Urinary bladder (tissue), 4 donors: ENCODE results near the gene PPP1R13B. TPM values are rescaled to one million over a fixed set of nuclear protein-coding genes. Genes with fewer than 3 reads are reported as not detected.

Source experiments
- DNase-seq: peaks from one replicate; pipeline ENCODE4 v3.0.0-alpha.2; 2015; ENCODE audit errors: extremely low spot score
- H3K27ac ChIP-seq: one replicate; pipeline ENCODE4 v1.5.1; 2013; ENCODE audit warnings: low read depth, mild to moderate bottlenecking, moderate library complexity
- H3K36me3 ChIP-seq: one replicate; pipeline ENCODE4 v1.6.1; 2013; ENCODE audit warnings: mild to moderate bottlenecking, moderate library complexity; ENCODE audit not compliant: insufficient read depth
- H3K4me1 ChIP-seq: one replicate; pipeline ENCODE4 v1.6.1; 2013; ENCODE audit warnings: mild to moderate bottlenecking, moderate library complexity; ENCODE audit not compliant: insufficient read depth
- H3K4me3 ChIP-seq: one replicate; pipeline ENCODE4 v1.5.1; 2013; ENCODE audit warnings: low read depth, low read length
- WGBS: extraction: QIAGEN DNeasy Blood & Tissue Kit; methylation state at CpG from one replicate; pipeline ENCODE4 v1.1.7; 2013; 5-methylcytosine and 5-hydroxymethylcytosine counted together
- polyA plus RNA-seq: library from polyadenylated mRNA; stranded (reverse); fragments of 200-250 nt; gene quantifications from one replicate; pipeline ENCODE4 v1.2.3, GENCODE V29; 2013
- total RNA-seq: library from RNA; depleted of rRNA; stranded (reverse); fragments of >200 nt; gene quantifications from one replicate; pipeline ENCODE4 v1.2.3, GENCODE V29; 2014
- donor health status: healthy with polysubstance abuse.
- donor health status: healthy.

PPP1R13B gene
- total and polyA plus RNA-seq, 2 donors = 15.8 to 17.8 TPM

DNA sequence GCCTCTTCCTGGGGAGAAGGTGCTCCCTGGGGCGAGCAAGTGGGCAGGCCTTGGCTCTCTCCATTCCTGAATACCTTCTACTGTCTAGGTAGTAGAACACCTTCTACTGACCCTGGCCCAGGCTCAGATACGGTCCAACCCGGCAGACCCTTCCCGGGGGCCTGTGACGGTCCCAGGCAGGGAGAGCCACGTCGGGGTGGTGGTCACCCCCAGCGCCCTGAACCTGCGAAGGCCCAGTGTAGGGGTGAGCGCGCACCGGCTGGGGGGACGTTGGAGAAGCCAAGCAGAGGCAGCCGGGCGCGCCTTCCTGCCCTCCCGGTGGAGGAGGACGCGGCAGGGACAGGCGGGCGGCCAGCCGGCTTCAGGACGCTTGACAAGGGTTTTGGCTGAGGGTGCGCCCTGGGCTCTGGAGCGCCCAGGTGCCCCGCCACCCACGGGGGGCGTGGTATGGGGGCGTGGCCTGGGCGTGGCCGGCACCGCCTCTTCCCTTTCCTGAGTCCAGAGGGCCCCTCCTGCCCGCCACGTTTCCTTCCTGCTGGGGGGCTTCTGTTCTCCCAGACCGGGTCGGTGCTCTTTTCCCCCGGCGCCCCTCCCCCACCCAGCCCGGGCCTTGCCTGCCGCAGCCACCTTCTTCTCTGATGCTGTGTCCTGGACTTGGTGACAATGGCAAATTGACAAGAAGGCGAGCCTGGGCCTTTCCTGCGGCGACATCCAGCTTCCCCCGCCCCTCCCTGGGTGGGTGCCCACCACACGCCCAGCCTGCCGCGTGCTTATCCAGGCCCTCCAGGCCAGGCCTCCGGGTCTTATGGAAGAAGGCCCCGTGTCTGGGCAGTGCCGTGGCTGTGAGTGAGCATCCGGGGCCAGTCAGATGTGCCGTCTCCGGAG is 24.5 kb upstream of the PPP1R13B start:
- Histone ChIP-seq H3K4me3 (peak overlapping the region; percentile 30), H3K4me1 (no peaks in the 10 kb centered on the region), H3K27ac (peak overlapping the region; percentile 33), H3K36me3 (no peaks in the 10 kb centered on the region)
- 34% methylated on average over 53 of the region's 53 CpGs for WGBS
- DNase-seq = no peak

DNA sequence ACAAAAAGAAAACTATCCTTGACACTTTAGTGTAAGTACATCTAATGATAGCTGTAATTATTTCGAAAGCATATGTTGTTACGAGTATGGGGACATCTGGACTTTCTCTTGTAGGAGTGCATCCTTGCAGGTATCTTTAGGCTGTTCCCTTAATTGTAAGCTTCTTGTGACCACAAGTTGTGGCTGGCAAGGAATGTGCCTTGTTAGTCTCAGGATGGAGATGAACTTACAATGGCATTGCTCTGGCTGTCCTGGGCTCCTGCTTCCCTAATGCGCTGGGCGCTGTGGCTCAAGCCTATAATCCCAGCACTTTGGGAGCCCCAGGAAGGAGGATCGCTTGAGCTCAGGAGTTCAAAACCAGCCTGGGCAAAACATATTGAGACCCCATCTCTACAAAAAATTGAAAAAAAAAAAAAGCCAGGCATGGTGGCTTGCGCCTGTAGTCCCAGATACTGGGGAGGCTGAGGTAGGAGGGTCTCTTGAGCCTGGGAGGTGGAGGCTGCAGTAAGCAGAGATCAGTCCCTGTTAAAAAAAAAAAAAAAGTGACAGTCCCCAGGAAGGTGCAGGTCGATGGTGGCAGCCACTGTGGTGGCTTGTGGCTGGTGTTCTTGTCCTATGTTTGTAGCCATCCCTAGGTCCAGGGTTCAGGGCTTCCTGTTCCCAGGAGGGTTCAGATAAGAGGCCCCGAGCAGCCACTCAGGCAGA is 23.7 kb upstream of the PPP1R13B start:
- H3K36me3 ChIP-seq = no peaks in the 10 kb centered on the region
- H3K4me3 ChIP-seq = no peak overlapping the region
- no peaks in the 10 kb centered on the region for H3K4me1 ChIP-seq
- no peak overlapping the region for H3K27ac ChIP-seq
- DNase-seq = no peak
- WGBS = 95% methylated on average over 8 of the region's 8 CpGs

DNA sequence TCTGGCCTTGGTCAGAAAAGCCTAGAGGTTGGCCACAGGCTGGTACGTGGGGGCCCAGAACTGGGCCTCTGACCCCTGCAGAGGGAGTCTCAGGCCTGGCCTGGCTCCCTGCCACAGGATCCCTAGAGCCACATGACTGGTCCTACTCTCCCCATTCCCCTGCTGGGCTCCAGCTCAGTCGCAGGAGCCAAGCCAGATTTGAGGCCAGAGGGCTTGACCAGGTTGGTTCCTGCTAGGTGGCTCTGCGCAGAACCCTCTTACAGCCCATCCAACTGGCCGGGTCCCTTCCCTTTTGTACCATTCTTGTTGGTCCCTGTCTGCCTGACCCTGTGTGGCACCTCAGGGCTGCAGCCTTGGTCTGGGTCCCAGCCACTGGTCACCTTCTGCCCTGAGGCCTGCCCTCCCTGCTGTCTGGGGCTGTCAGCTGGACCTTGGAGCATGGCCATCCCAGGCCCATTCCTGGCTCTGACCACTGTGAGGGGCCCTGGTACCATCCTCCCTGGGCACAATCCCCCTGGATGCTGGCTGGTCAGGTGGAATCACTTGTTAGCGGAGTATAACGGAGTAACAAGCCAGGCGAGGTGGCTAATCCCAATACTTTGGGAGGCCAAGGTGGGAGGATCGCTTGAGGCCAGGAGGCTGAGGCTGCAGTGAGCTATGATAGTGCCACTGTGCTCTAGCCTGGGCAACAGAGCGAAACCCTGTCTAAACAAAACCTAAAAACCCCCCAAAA is 22.9 kb upstream of the PPP1R13B start:
- no peaks in the 10 kb centered on the region for H3K4me1 ChIP-seq
- H3K36me3 ChIP-seq = no peaks in the 10 kb centered on the region
- no peak for DNase-seq
- no peak overlapping the region for H3K4me3 ChIP-seq
- WGBS = 94% methylated on average over 9 of the region's 9 CpGs
- H3K27ac ChIP-seq = no peak overlapping the region

DNA sequence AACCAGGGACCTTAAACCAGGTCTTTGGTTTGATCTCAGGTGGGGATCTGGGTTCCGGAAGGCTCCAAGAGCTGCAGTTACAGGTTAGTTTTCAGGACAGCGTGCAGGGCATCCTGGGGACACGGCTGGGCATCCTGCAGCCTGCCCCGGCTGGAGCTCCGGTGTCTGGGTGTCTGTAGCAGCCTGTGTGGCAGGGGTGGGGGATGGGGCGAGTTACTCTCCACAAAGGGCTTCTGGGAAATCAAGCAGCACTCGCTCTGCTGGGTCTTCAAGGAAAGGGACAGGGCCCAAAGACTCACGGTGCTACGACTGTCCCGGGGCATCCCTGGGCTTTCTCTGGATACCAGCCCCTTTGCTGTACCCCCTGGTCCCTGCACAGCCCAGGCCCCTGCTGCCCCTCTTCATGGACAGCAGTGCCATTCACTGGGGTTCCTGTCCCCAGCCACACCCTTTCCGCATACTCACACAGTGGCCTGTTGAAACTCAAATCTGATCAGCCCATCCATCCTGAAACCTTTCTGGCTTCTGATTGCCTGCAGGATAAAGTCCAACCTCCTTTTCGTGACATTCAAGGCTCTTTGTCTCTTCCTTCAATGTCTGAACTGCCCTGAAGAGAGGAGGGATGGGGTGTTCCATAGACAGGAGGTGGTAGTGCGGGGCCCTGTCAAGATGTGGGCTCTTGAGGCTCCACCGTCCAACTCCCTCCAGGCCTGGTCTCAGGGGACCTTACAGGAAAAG is 22.2 kb upstream of the PPP1R13B start:
- H3K27ac ChIP-seq = no peak overlapping the region
- WGBS = 87% methylated on average over 14 of the region's 14 CpGs
- no peaks in the 10 kb centered on the region for H3K4me1 ChIP-seq
- H3K4me3 ChIP-seq = no peak overlapping the region
- DNase-seq = no peak
- H3K36me3 ChIP-seq = no peaks in the 10 kb centered on the region

DNA sequence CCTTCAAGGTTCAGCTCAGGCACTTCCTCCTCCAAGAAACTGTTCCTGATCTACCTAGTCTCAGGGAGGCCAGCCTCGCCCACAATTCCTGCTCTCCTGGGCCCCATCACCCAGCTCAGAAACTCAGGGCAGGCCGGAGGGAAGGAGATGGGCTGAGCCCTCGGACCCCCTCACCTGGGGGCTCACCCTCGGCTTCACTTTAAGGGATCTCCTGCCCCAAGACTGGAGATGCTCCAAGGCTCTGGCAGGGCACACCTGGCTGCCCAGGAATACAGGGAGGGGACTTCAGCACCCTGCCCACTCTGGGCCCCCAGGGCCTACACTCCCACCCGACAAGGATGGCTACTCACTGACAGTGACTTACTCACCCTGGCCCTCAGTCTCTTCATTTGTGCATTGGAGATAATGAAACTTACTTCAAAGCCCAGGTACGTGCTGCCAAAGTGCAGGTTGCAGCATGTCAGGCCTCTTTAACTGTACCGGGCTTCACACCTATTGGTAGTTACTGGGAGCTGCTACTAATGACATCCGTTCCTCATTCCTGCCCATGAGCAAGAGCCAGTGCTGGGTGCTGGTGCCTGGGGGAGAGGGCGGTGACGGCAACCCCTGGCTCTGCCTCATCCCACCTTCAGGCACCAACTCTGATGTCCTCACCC is 21.0 kb upstream of the PPP1R13B start:
- no peaks in the 10 kb centered on the region for H3K36me3 ChIP-seq
- no peak overlapping the region for H3K27ac ChIP-seq
- no peak overlapping the region for H3K4me3 ChIP-seq
- DNase-seq = no peak
- 91% methylated on average over 10 of the region's 10 CpGs for WGBS
- no peaks in the 10 kb centered on the region for H3K4me1 ChIP-seq

DNA sequence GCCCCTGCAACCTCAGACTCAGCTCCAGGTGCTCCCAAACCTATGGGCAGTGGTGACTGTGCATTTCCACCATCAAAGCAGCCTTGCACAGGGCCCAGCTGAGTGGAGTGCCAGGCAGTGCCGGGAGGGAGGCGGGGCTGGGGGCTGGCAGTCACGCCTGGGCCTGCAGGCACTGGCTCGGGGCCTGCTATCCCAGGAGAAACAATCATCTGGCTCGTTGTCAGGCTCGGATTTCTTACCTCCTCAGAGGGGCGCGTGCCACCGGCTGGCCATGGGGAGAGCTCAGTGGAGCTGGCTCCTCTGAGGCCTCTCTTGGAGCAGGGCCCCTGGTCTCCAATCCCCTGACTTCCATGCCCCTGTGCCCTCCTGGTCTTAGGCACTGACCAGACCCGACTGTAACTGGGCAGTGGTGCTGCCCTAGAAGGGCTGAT is 20.2 kb upstream of the PPP1R13B start:
- Histone ChIP-seq H3K27ac (no peak overlapping the region), H3K36me3 (no peaks in the 10 kb centered on the region), H3K4me3 (no peak overlapping the region), H3K4me1 (no peaks in the 10 kb centered on the region)
- DNase-seq = no peak
- 57% methylated on average over 10 of the region's 10 CpGs for WGBS

DNA sequence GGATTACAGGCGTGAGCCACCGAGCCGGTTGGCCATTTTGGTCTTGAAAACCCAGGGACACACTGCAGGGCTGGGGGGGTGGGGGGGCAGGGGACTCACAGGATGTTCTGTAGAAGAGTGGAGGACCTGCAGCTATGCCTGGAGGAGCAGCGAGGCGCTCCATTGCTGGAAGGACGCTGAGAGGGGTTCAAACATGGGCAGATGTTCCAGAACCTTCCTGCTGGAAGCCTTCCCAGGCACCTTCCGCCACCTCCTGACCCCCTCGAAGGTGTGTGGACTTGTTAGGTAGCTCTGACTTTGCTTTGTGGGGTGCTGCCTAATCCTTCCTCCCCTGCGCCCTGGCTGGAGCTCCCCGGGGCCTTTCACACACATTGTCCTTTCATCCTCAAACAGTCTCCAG is 19.6 kb upstream of the PPP1R13B start:
- Histone ChIP-seq H3K4me3 (no peak overlapping the region), H3K4me1 (no peaks in the 10 kb centered on the region), H3K27ac (no peak overlapping the region), H3K36me3 (no peaks in the 10 kb centered on the region)
- DNase-seq = no peak
- 92% methylated on average over 10 of the region's 10 CpGs for WGBS

DNA sequence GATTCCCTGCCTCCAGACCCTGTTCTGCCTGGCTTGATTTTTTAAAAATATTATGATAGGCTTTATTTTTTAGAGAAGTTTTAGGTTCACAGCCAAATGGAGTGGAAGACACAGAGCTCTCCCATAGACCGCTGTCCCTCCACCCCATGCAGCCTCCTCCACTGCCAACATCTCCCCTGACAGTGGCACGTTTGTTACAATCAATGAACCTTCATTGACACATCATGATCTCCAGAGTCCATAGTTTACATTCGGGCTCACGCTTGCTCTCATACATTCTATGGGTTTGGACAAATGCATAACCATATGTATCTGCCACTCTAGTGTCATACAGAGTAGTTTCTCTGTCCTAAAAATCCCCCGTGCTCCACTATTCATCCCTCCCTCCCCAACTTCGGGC is 15.9 kb upstream of the PPP1R13B start:
- DNase-seq = no peak
- H3K36me3 ChIP-seq = no peaks in the 10 kb centered on the region
- no peak overlapping the region for H3K4me3 ChIP-seq
- no peaks in the 10 kb centered on the region for H3K4me1 ChIP-seq
- H3K27ac ChIP-seq = no peak overlapping the region
- WGBS = 85% methylated on average over 6 of the region's 6 CpGs

DNA sequence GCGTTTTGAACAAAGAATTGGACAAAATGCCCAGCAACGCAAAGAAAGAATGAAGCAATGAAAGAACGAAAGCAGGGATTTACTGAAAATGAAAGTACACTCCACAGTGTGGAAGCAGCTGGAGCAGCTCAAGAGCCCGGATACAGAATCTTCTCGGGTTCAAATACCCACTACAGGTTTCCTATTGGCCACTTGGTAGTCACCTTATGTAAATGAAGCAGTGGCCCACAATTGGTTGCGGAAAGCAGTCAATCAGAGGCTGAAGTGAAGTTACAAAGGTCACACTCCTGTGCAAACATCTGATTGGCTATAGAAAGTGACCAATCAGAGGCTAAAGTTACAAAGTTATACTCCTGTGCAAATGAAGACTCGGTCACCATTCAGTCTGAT is 15.0 kb upstream of the PPP1R13B start:
- 59% methylated on average over 7 of the region's 7 CpGs for WGBS
- no peaks in the 10 kb centered on the region for H3K36me3 ChIP-seq
- DNase-seq = no peak
- no peak overlapping the region for H3K4me3 ChIP-seq
- no peaks in the 10 kb centered on the region for H3K4me1 ChIP-seq
- H3K27ac ChIP-seq = no peak overlapping the region

DNA sequence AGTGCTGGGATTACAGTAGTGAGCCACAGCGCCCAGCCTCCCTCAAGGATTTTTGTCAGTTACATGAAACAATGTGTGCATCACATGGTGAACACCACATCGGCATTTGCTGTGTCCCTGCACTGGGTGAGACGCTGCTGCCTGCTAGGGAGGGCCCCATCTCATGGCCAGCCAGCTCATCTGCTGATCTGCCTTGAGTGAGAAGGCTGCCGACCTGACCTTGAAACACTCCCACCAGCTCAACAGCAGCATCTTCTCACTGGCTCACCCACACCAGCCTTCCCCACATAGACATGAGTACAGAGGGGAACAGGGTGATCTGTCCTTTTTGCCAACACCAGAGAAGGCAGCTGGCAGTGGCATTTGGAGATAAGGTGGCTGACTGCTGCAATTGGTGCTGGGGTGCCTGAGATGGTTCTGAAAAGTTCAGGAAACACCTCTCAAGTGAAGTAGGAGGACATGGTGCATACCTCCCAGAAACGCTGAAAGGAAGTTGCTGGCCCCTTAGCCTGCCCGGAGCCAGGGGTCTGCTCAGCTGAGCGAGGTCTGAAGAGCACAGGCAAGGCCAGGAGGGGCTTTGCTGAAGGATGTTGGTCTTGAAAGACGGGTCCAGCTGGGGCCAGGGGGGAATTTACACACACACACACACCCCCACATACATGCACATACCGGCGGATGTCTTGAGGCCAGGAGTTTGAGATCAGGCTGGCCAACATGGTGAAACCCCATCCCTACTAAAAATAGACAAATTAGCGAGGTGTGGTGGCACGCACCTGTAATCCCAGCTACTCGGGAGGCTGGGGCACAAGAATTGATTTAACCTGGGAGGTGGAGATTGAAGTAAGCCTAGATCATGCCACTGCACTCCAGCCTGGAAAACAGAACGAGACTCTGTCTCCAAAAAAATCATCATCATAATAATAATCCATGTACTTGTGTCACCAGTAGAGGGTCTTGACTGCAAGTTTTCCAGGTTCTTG is 14.3 kb upstream of the PPP1R13B start:
- H3K4me1 ChIP-seq = no peaks in the 10 kb centered on the region
- H3K36me3 ChIP-seq = no peaks in the 10 kb centered on the region
- WGBS = 77% methylated on average over 14 of the region's 14 CpGs
- H3K27ac ChIP-seq = no peak overlapping the region
- no peak for DNase-seq
- H3K4me3 ChIP-seq = no peak overlapping the region

DNA sequence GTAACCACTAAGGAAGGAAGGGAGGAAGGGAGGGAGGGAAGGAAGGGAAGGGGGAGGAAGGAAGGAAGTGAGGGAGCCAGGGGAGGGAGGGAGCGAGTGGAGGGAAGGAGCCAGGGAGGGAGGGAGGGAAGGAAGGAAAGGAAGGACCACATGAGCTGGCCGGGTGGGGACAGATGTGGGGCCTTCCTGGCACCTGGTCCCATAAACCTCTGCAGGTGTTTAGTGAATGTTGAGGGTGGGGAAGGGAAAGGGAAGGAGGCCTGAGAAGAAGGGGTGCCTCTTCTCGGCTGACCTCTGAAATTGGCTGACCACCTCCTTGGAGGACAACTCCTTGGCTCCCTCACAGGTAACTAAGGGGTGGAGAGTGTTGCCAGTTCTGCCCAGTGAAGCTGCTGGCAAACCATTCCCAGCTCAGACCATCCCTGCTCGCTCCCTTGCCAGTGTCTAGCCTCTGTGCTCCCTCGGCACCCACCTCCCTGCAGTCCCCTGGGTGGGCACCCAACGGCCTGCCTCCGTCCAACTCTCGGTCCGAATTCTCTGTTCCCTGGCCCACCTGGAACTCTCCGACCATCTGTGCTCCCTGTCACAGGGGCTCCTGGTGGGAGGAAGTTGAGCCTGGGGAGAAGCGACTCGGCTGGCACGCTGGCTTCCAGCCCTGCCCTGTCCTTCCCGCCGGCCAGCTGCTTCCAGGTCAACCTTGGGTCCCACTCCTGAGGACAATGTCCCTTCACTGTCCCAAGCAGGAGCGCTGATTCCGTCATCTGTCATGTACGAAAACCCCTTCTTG is 12.2 kb upstream of the PPP1R13B start:
- Histone ChIP-seq H3K36me3 (no peaks in the 10 kb centered on the region), H3K4me1 (no peaks in the 10 kb centered on the region), H3K27ac (no peak overlapping the region), H3K4me3 (no peak overlapping the region)
- no peak for DNase-seq
- 72% methylated on average over 17 of the region's 18 CpGs for WGBS
